Glutamatergic neuron (in vitro differentiated cells): ENCODE data around the gene AK8. TPM values are rescaled to one million over a fixed set of nuclear protein-coding genes. Genes with fewer than 3 reads are reported as not detected.

Experiments
- DNase-seq: peaks from one replicate; pipeline ENCODE4 v3.0.0; 2022
- H3K27ac Mint-ChIP-seq: one replicate; pipeline ENCODE4 v1.8.0; 2020; ENCODE audit warnings: mild to moderate bottlenecking, mixed read lengths, inconsistent platforms; ENCODE audit not compliant: unreplicated experiment
- H3K27me3 Mint-ChIP-seq: one replicate; pipeline ENCODE4 v1.8.0; 2020; ENCODE audit warnings: mild to moderate bottlenecking, moderate library complexity, mixed read lengths, inconsistent platforms; ENCODE audit not compliant: unreplicated experiment
- H3K36me3 Mint-ChIP-seq: one replicate; pipeline ENCODE4 v1.8.0; 2020; ENCODE audit warnings: mild to moderate bottlenecking, mixed read lengths, inconsistent platforms; ENCODE audit not compliant: unreplicated experiment
- H3K4me1 Mint-ChIP-seq: one replicate; pipeline ENCODE4 v1.8.0; 2020; ENCODE audit warnings: mild to moderate bottlenecking, low read depth, mixed read lengths, inconsistent platforms; ENCODE audit not compliant: unreplicated experiment
- H3K4me3 Mint-ChIP-seq: one replicate; pipeline ENCODE4 v1.8.0; 2020; ENCODE audit warnings: mild to moderate bottlenecking, mixed read lengths, inconsistent platforms; ENCODE audit not compliant: unreplicated experiment
- H3K9me3 Mint-ChIP-seq: one replicate; pipeline ENCODE4 v1.8.0; 2020; ENCODE audit warnings: mild to moderate bottlenecking, moderate library complexity, mixed read lengths, inconsistent platforms; ENCODE audit not compliant: unreplicated experiment
- CTCF ChIP-seq: fragments of 200-600 bp; sonication (generic); IDR thresholded peaks from one replicate; pipeline ENCODE4 v1.5.0; 2021; ENCODE audit not compliant: partially characterized antibody, unreplicated experiment
- total RNA-seq: library from RNA; stranded (reverse); fragmentation: NEBNext Ultra II Directional; extraction: Animal tissue kit (Norgen Biotek cat#: 25700); gene quantifications from one replicate; pipeline ENCODE4 v1.2.1, GENCODE V29; 2021; ENCODE audit not compliant: unreplicated experiment

Gene AK8
- total RNA-seq, 1 donor from 2014 or later: 0.44 TPM

- no peak for TF ChIP-seq CTCF
- Mint-ChIP-seq H3K4me1 (peaks cover 15% of the 10 kb centered on the region), H3K36me3 (peaks cover 9% of the 10 kb centered on the region), H3K4me3 (no peak overlapping the region), H3K9me3 (peaks cover 3% of the 10 kb centered on the region), H3K27me3 (no peaks in the 10 kb centered on the region), H3K27ac (no peak overlapping the region)
- DNase-seq: no peak
These were observed 18.8 kb upstream of the AK8 start for GRCh38 chr9:132896906-132897305.

GRCh38 chr9:132896264-132896663 is 18.2 kb upstream of the AK8 start:
- Mint-ChIP-seq H3K27me3 (no peaks in the 10 kb centered on the region), H3K9me3 (peaks cover 3% of the 10 kb centered on the region), H3K4me3 (no peak overlapping the region), H3K4me1 (peaks cover 15% of the 10 kb centered on the region), H3K36me3 (peaks cover 9% of the 10 kb centered on the region), H3K27ac (no peak overlapping the region)
- no peak for TF ChIP-seq CTCF
- no peak for DNase-seq

GRCh38 chr9:132894862-132895835 is 17.1 kb upstream of the AK8 start:
- Mint-ChIP-seq H3K9me3 (peaks cover 3% of the 10 kb centered on the region), H3K36me3 (peaks cover 9% of the 10 kb centered on the region), H3K4me1 (peaks cover 15% of the 10 kb centered on the region), H3K27me3 (no peaks in the 10 kb centered on the region), H3K27ac (no peak overlapping the region), H3K4me3 (no peak overlapping the region)
- no peak for TF ChIP-seq CTCF
- no peak for DNase-seq

- Mint-ChIP-seq H3K27ac (no peak overlapping the region), H3K27me3 (no peaks in the 10 kb centered on the region), H3K9me3 (peaks cover 3% of the 10 kb centered on the region), H3K36me3 (peaks cover 9% of the 10 kb centered on the region), H3K4me3 (no peak overlapping the region), H3K4me1 (peaks cover 15% of the 10 kb centered on the region)
- TF ChIP-seq CTCF: no peak
- no peak for DNase-seq
These were observed 16.3 kb upstream of the AK8 start for GRCh38 chr9:132894346-132894745.

- H3K4me1 Mint-ChIP-seq: peaks cover 6% of the 10 kb centered on the region
- peaks cover 9% of the 10 kb centered on the region for H3K36me3 Mint-ChIP-seq
- no peaks in the 10 kb centered on the region for H3K27me3 Mint-ChIP-seq
- DNase-seq: no peak
- TF ChIP-seq CTCF: no peak
- no peak overlapping the region for H3K4me3 Mint-ChIP-seq
- H3K9me3 Mint-ChIP-seq: no peaks in the 10 kb centered on the region
- no peak overlapping the region for H3K27ac Mint-ChIP-seq
These were observed 14.3 kb upstream of the AK8 start for GRCh38 chr9:132892400-132892799.
